NCI-H2227 treated with DMSO at 0.1 percent for 48 hours (cell line): ENCODE measurements around the gene DNAH12.
"Not testable (repeated sequence)": the region's sequence is repeated elsewhere in the genome, so short reads cannot be mapped to it uniquely, and the experiment has no call there.

Experiments
- DNase-seq: peaks from one replicate; lab custom pipeline; 2025; lab: John Stamatoyannopoulos, UW

DNAH12 gene

GRCh38 chr3:57411715-57412114, 132.4 kb downstream of the DNAH12 start:
- no peak for DNase-seq

GRCh38 chr3:57409471-57409870, 134.7 kb downstream of the DNAH12 start:
- no peak for DNase-seq

GRCh38 chr3:57402675-57403074, 141.5 kb downstream of the DNAH12 start:
- no peak for DNase-seq

GRCh38 chr3:57397175-57398026, 146.7 kb downstream of the DNAH12 start:
- peak; percentile 3 for DNase-seq

GRCh38 chr3:57393977-57394376, 150.2 kb downstream of the DNAH12 start:
- no peak for DNase-seq

GRCh38 chr3:57391767-57392166, 152.4 kb downstream of the DNAH12 start:
- DNase-seq: no peak

GRCh38 chr3:57389271-57389670, 154.9 kb downstream of the DNAH12 start:
- no peak for DNase-seq

GRCh38 chr3:57386307-57386706, 157.8 kb downstream of the DNAH12 start:
- no peak for DNase-seq

GRCh38 chr3:57385498-57385897, 158.6 kb downstream of the DNAH12 start:
- no peak for DNase-seq

- DNase-seq: no peak
These were observed 160.3 kb downstream of the DNAH12 start for GRCh38 chr3:57383838-57384237.

GRCh38 chr3:57383406-57383805, 160.7 kb downstream of the DNAH12 start:
- DNase-seq: no peak

- no peak for DNase-seq
These were observed 161.2 kb downstream of the DNAH12 start for GRCh38 chr3:57382933-57383332.

GRCh38 chr3:57370341-57370740, 173.8 kb downstream of the DNAH12 start:
- DNase-seq: no peak

- DNase-seq: not testable (repeated sequence)
These were observed 179.1 kb downstream of the DNAH12 start for GRCh38 chr3:57365089-57365488.

- DNase-seq: not testable (repeated sequence)
These were observed 187.9 kb downstream of the DNAH12 start for GRCh38 chr3:57356275-57356674.

- no peak for DNase-seq
These were observed 189.4 kb downstream of the DNAH12 start for GRCh38 chr3:57354768-57355167.

GRCh38 chr3:57350271-57350670, 193.9 kb downstream of the DNAH12 start:
- DNase-seq: no peak

- not testable (repeated sequence) for DNase-seq
These were observed 205.0 kb downstream of the DNAH12 start for GRCh38 chr3:57339071-57339642.

GRCh38 chr3:57338272-57339070, 205.7 kb downstream of the DNAH12 start:
- DNase-seq: not testable (repeated sequence)

GRCh38 chr3:57335283-57335938, 208.7 kb downstream of the DNAH12 start:
- no peak for DNase-seq

GRCh38 chr3:57331078-57331610, 213.0 kb downstream of the DNAH12 start:
- peak; percentile 23 for DNase-seq

GRCh38 chr3:57326498-57326897, 217.6 kb downstream of the DNAH12 start:
- DNase-seq: not testable (repeated sequence)
